GM12865 (cell line): Measurements from ENCODE around the gene SLC38A2.

ENCODE experiments used
- DNase-seq: peaks from one replicate; pipeline ENCODE4 v3.0.0; 2010; ENCODE audit warnings: low read depth
- H3K4me3 ChIP-seq: 2 replicates; pipeline ENCODE4 v1.5.1; 2011; ENCODE audit warnings: mild to moderate bottlenecking, low read depth, low read length, control low read depth
- CTCF ChIP-seq: IDR thresholded peaks from 2 replicates; pipeline ENCODE4 v1.5.1; 2011; ENCODE audit warnings: low read length, control low read depth, low read depth, inconsistent platforms; ENCODE audit not compliant: insufficient read depth; ENCODE audit errors: missing control alignments

SLC38A2 gene

DNA sequence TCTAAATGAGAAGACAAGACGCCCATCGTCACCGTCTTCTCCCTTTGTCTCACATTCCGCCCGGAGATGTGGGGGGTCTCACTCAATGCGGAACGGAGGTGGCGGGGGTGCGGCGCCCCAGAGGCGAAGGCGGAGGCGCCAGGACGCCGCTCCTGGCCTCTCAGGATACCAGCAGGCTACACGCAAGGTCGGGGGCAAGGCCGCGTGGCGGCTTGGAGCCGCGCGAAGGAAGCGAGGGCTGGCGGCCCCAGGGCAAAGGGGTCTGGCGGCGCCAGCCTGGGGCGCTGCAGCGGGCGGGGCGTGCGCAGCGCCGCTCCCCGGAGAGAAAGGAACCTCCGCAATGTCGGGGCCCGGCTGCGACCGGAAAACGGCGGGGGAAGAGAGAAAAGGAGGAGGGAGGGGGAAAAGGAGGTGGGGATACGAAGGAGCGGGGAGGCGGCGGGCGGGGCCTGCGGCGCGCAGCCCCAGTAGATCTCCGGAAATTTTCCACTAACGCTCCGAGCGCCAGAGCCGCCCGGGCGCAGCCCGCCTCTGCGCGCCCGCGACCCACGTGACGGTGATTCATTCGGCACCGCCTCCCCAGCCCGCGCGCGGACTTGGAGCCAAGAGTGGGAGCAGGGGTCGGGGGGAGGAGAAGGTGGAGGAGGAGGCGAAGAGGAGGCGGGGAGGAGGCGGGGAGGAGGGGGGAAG, 10.5 kb upstream of the SLC38A2 start:
- peak overlapping the region; percentile 85 for H3K4me3 ChIP-seq
- TF ChIP-seq CTCF: peak; percentile 21
- peak; percentile 97 for DNase-seq

GRCh38 chr12:46382408-46382963, 9.9 kb upstream of the SLC38A2 start:
- peak overlapping the region; percentile 85 for H3K4me3 ChIP-seq
- no peak for DNase-seq
- TF ChIP-seq CTCF: no peak

- no peak for DNase-seq
- H3K4me3 ChIP-seq: no peak overlapping the region
- TF ChIP-seq CTCF: no peak
Measured at GRCh38 chr12:46380881-46381280, 8.3 kb upstream of the SLC38A2 start.

GRCh38 chr12:46380022-46380796, 7.6 kb upstream of the SLC38A2 start:
- no peak for TF ChIP-seq CTCF
- H3K4me3 ChIP-seq: no peak overlapping the region
- no peak for DNase-seq

DNA sequence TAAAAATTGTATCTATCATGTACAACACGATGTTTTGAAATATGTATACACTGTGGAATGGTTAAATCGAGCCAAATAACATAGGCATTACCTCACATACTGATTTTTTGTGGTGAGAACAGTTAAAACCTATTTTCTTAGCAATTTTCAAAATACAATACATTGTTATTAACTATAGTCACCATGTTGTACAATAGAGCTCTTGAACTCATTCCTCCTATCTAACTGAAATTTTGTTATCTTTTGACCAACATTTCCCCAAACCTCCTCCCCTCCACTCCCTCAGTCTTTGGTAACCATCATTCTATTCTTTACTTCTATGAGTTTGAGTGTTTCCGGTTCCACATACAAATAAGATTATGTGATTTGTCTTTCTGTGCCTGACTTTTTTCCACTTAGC, 6.8 kb upstream of the SLC38A2 start:
- no peak overlapping the region for H3K4me3 ChIP-seq
- no peak for DNase-seq
- no peak for TF ChIP-seq CTCF

GRCh38 chr12:46378530-46378929, 6.0 kb upstream of the SLC38A2 start:
- H3K4me3 ChIP-seq: no peak overlapping the region
- no peak for TF ChIP-seq CTCF
- no peak for DNase-seq
